Endodermal cell (in vitro differentiated cells): ENCODE data around the gene BHLHE40. TPM values are rescaled to one million over a fixed set of nuclear protein-coding genes. Genes with fewer than 3 reads are reported as not detected.

Experiments used
- DNase-seq: peaks from one replicate; pipeline ENCODE4 v3.0.0-alpha.2; 2017
- H3K27ac ChIP-seq: 2 replicates; pipeline ENCODE4 v1.5.1; 2013; ENCODE audit warnings: mild to moderate bottlenecking, low read depth, low read length, moderate library complexity
- H3K27me3 ChIP-seq: 2 replicates; pipeline ENCODE4 v1.6.1; 2013; ENCODE audit warnings: mild to moderate bottlenecking, low read length, moderate library complexity; ENCODE audit not compliant: insufficient read depth, control insufficient read depth, poor library complexity, severe bottlenecking
- H3K36me3 ChIP-seq: 2 replicates; pipeline ENCODE4 v1.7.0; 2013; ENCODE audit warnings: mild to moderate bottlenecking, low read length, moderate library complexity; ENCODE audit not compliant: control insufficient read depth, insufficient read depth
- H3K4me1 ChIP-seq: one replicate; pipeline ENCODE4 v1.7.0; 2013; ENCODE audit warnings: low read length; ENCODE audit not compliant: control insufficient read depth, insufficient read depth
- H3K4me3 ChIP-seq: 2 replicates; pipeline ENCODE4 v1.5.1; 2013; ENCODE audit warnings: mild to moderate bottlenecking, low read length, moderate library complexity
- H3K9ac ChIP-seq: 2 replicates; pipeline ENCODE4 v1.6.1; 2013; ENCODE audit warnings: mild to moderate bottlenecking, low read length, moderate library complexity; ENCODE audit not compliant: poor library complexity, severe bottlenecking; ENCODE audit errors: extremely low read depth
- H3K9me3 ChIP-seq: 2 replicates; pipeline ENCODE4 v1.6.1; 2013; ENCODE audit warnings: mild to moderate bottlenecking, low read length, moderate library complexity; ENCODE audit not compliant: control insufficient read depth
- H3K27ac Mint-ChIP-seq: 2 replicates; pipeline ENCODE4 v1.8.0; 2020; ENCODE audit warnings: mixed read lengths
- H3K27me3 Mint-ChIP-seq: 2 replicates; pipeline ENCODE4 v1.8.0; 2021; ENCODE audit warnings: mild to moderate bottlenecking, mixed read lengths; ENCODE audit not compliant: insufficient read depth
- H3K36me3 Mint-ChIP-seq: 2 replicates; pipeline ENCODE4 v1.8.0; 2020; ENCODE audit warnings: low read depth, mixed read lengths
- H3K4me1 Mint-ChIP-seq: 2 replicates; pipeline ENCODE4 v1.8.0; 2020; ENCODE audit warnings: mixed read lengths
- H3K4me3 Mint-ChIP-seq: 2 replicates; pipeline ENCODE4 v1.8.0; 2020; ENCODE audit warnings: mild to moderate bottlenecking, moderate library complexity, mixed read lengths
- H3K9me3 Mint-ChIP-seq: 2 replicates; pipeline ENCODE4 v1.8.0; 2020; ENCODE audit warnings: mild to moderate bottlenecking, mixed read lengths
- WGBS, 2 experiments: methylation state at CpG; one replicate each; pipeline versions ENCODE4 v1.1.5 to v1.1.7; 2013; ENCODE audit warnings: missing lambda C conversion rate in 2 of 2, mixed read lengths in 1 of 2; ENCODE audit not compliant: insufficient coverage in 1 of 2, insufficient read length in 1 of 2; 5-methylcytosine and 5-hydroxymethylcytosine counted together
- total RNA-seq, 2 donors: library from RNA; stranded (reverse); fragmentation: NEBNext Ultra II Directional in 1 of 2; extraction: Animal tissue kit (Norgen Biotek cat#: 25700) in 1 of 2; gene quantifications; 2 replicates in 1 of 2; 3 replicates in 1 of 2; pipeline ENCODE4 v1.2.1, GENCODE V29; 2021
- TF ChIP-seq, protein P1 (sequence below): fragments of 200-600 bp; sonication (generic); conservative IDR thresholded peaks from 2 replicates; pipeline ENCODE4 v1.5.0; 2021; ENCODE audit warnings: antibody characterized with exemption, mild to moderate bottlenecking

Gene BHLHE40
- total RNA-seq, 2 donors from 2014 or later: 2.6 to 2.9 TPM

DNA sequence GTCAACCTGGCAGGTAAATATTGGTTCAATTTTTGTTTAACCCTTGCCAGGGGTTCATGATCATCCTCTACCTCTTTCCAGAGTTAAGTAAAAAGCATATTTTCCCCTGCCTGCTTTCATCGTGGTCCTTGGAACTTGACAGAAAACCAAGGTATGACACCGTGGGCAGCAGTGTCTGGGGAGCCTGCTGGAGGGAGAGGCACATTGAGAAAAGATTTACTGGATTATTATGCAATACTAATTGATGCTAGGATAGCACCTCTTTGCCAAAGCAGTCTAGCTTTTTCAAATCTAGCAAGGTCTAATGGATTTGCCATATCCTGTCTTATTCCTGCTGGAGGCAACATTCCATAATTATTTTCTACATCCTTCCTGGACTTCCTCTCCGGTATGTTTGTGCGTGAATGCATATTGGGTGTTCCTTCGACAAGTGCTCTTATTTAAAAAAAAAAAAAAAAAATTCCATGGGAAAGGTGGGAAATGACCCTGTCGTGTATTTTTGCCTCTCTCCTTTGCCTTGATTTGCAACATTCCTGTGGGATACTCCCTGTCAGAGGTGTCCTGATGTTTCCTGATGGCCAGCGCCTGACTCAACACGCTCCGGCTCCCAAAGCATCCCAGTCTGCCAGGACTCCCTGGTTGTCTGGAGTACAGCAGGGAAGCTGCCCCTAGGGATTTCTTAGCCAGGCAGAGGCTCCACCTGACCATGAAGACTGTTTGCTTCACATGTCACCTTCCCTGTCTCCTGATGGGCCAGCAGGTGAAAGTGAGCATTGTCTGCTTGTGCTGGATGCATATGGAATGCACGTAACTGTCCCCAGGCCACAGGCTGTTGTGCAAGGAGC is 6.3 kb downstream of the BHLHE40 start:
- H3K9ac ChIP-seq: no peak overlapping the region
- peak overlapping the region; percentile 56 for H3K4me3 Mint-ChIP-seq
- peaks cover 26% of the 10 kb centered on the region for H3K4me1 Mint-ChIP-seq
- H3K4me3 ChIP-seq: peak overlapping the region; percentile 79
- H3K27ac ChIP-seq: no peak overlapping the region
- TF ChIP-seq, protein P1, sequence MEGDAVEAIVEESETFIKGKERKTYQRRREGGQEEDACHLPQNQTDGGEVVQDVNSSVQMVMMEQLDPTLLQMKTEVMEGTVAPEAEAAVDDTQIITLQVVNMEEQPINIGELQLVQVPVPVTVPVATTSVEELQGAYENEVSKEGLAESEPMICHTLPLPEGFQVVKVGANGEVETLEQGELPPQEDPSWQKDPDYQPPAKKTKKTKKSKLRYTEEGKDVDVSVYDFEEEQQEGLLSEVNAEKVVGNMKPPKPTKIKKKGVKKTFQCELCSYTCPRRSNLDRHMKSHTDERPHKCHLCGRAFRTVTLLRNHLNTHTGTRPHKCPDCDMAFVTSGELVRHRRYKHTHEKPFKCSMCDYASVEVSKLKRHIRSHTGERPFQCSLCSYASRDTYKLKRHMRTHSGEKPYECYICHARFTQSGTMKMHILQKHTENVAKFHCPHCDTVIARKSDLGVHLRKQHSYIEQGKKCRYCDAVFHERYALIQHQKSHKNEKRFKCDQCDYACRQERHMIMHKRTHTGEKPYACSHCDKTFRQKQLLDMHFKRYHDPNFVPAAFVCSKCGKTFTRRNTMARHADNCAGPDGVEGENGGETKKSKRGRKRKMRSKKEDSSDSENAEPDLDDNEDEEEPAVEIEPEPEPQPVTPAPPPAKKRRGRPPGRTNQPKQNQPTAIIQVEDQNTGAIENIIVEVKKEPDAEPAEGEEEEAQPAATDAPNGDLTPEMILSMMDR: no peak
- peak; percentile 86 for DNase-seq
- peaks cover 32% of the 10 kb centered on the region for H3K36me3 ChIP-seq
- no peaks in the 10 kb centered on the region for H3K27me3 ChIP-seq
- no peaks in the 10 kb centered on the region for H3K9me3 Mint-ChIP-seq
- H3K36me3 Mint-ChIP-seq: peaks cover 4% of the 10 kb centered on the region
- WGBS, 2 experiments: 64 to 73% methylated on average over 6 to 10 of the region's 10 CpGs
- H3K4me1 ChIP-seq: peaks cover 11% of the 10 kb centered on the region
- H3K27me3 Mint-ChIP-seq: peaks cover 24% of the 10 kb centered on the region
- peak overlapping the region; percentile 21 for H3K27ac Mint-ChIP-seq
- no peaks in the 10 kb centered on the region for H3K9me3 ChIP-seq

DNA sequence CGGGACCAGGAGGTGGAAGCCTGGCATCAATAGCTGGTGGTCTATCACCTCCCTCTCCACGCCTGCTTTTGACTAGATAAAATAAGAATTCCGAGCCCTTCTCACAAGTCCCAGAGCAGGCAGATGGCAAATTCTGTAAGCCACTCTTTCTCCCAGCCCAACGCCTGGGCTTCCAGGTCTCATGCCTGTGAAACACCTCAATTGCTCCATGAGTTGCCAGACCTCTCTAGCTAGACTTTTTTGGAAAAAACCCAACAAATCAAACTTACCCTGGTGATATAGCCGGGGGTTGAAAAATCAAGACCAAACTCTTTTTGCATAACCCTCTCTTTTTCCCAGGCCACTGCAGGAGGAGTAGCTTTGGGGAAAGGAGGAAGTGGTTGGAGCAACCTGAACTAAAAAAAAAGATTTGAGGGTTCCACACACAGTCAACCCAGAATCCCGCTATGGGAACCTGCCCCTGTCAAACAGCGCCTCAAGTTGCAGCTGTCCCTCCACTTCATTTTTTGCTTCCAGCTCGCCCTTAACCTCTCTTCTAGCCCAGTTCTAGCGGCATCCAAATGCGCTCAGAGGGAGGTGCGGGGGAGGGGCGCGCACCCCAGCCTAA is 7.0 kb downstream of the BHLHE40 start:
- H3K27ac Mint-ChIP-seq: peak overlapping the region; percentile 35
- peak overlapping the region; percentile 79 for H3K4me3 ChIP-seq
- H3K27ac ChIP-seq: peak overlapping the region; percentile 64
- 24 to 48% methylated on average over 5 to 13 of the region's 13 CpGs for WGBS, 2 experiments
- peaks cover 4% of the 10 kb centered on the region for H3K36me3 Mint-ChIP-seq
- H3K4me1 ChIP-seq: peaks cover 11% of the 10 kb centered on the region
- H3K36me3 ChIP-seq: peaks cover 30% of the 10 kb centered on the region
- peaks cover 22% of the 10 kb centered on the region for H3K4me1 Mint-ChIP-seq
- no peaks in the 10 kb centered on the region for H3K9me3 Mint-ChIP-seq
- DNase-seq: no peak
- TF ChIP-seq, protein P1: no peak
- no peaks in the 10 kb centered on the region for H3K27me3 ChIP-seq
- no peaks in the 10 kb centered on the region for H3K9me3 ChIP-seq
- peak overlapping the region; percentile 16 for H3K9ac ChIP-seq
- peak overlapping the region; percentile 56 for H3K4me3 Mint-ChIP-seq
- H3K27me3 Mint-ChIP-seq: peaks cover 24% of the 10 kb centered on the region

DNA sequence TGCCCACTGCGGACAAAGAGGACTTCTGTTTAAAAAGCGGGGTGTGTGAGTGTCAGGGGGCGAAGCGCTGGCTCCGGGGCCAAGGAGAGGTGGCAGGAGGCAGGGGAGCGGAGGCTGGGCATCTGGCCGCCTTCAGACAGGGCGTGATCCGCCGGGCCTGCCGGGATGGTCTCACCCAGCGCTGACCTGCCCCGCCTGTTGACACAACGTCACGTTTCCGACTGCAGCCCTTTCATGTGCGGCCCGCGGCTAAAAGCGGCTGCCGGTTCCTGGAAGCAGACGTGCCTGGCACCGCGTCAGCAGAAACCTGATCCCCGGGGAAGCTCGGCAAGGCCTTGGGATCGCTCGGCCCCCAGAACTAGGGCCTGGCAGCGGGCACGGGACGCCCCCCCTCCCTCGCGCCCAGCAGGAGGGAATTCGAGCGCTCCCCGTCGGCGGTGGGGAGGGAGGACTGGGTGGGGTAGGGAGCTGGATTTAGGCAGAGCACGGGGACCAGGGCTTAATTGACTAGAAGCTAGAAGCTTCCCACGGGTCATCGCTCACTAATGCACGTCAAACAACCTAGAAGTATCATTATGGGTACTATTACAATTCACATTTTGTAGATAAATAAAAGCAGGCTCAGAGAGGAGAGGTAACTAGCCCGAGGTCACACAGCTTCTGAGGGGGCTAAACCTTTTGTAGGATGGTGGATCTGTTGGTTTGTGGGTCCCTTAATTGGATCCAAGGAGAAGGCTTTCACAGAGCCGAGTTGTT is 7.7 kb downstream of the BHLHE40 start:
- peaks cover 24% of the 10 kb centered on the region for H3K27me3 Mint-ChIP-seq
- peak; percentile 98 for DNase-seq
- Histone ChIP-seq H3K4me3 (peak overlapping the region; percentile 79), H3K36me3 (peaks cover 26% of the 10 kb centered on the region), H3K9ac (peak overlapping the region; percentile 48), H3K9me3 (no peaks in the 10 kb centered on the region), H3K27me3 (no peaks in the 10 kb centered on the region), H3K27ac (peak overlapping the region; percentile 64), H3K4me1 (peaks cover 8% of the 10 kb centered on the region)
- H3K4me3 Mint-ChIP-seq: peak overlapping the region; percentile 56
- peaks cover 4% of the 10 kb centered on the region for H3K36me3 Mint-ChIP-seq
- TF ChIP-seq, protein P1: no peak
- H3K27ac Mint-ChIP-seq: peak overlapping the region; percentile 35
- no peaks in the 10 kb centered on the region for H3K9me3 Mint-ChIP-seq
- H3K4me1 Mint-ChIP-seq: peaks cover 15% of the 10 kb centered on the region
- WGBS, 2 experiments: 0 to 1% methylated on average over 3 to 40 of the region's 44 CpGs
